A549 (cell line): ENCODE measurements around the gene MAP3K21. TPM values are rescaled to one million over a fixed set of nuclear protein-coding genes. Genes with fewer than 3 reads are reported as not detected.
A peak's percentile ranks its signal among the peaks of the same experiment; 100 is the strongest.

Experiments
- ATAC-seq, 2 experiments: fragments of 200-7000 bp in 1 of 2; fragments of >200 bp in 1 of 2; cut with Nextera tagmentation in 1 of 2; cut with Tn5 transposase in 1 of 2; 3 replicates each; pipeline versions ENCODE4 v1.8.0 to v1.9.1; 2018 to 2020; ENCODE audit warnings: mild to moderate bottlenecking in 1 of 2, moderate library complexity in 1 of 2
- CTCF ChIA-PET: fragments of 300-600 bp; sonication (Branson Sonifier 250); formaldehyde crosslinking; extraction: SDS; loops from one replicate; lab custom pipeline; 2021; ENCODE audit warnings: antibody characterized with exemption, inconsistent platforms; lab: Yijun Ruan, JAX
- POLR2A ChIA-PET: fragments of 350-600 bp; formaldehyde crosslinking; extraction: SDS; loops from one replicate; lab custom pipeline; 2021; ENCODE audit warnings: antibody characterized with exemption, inconsistent platforms; lab: Yijun Ruan, JAX
- DNase-seq, 2 experiments: peaks; one replicate each; pipeline versions ENCODE4 v3.0.0 to v3.0.0-alpha.2; 2011 to 2016; ENCODE audit warnings: low read depth in 1 of 2, low spot score in 1 of 2
- FAIRE-seq: peaks from 2 replicates; lab custom pipeline; 2011; peaks lifted over from hg19 to GRCh38; lab: Jason Lieb, UNC
- H3K27ac ChIP-seq, 2 experiments: fragments of >200 bp; sonication (Bioruptor Twin); formaldehyde crosslinking; 3 replicates each; pipeline ENCODE4 v1.5.1; 2016 to 2017
- H3K4me1 ChIP-seq: fragments of >200 bp; sonication (Bioruptor Twin); formaldehyde crosslinking; 3 replicates; pipeline ENCODE4 v1.6.1; 2016
- H3K4me2 ChIP-seq: fragments of >200 bp; sonication (Bioruptor Twin); formaldehyde crosslinking; 3 replicates; pipeline ENCODE4 v1.6.1; 2016
- H3K4me3 ChIP-seq: fragments of >200 bp; sonication (Bioruptor Twin); formaldehyde crosslinking; 3 replicates; pipeline ENCODE4 v1.5.1; 2016
- H3K9me3 ChIP-seq: fragments of >200 bp; sonication (Bioruptor Twin); formaldehyde crosslinking; 3 replicates; pipeline ENCODE4 v1.6.1; 2016
- CBX8 ChIP-seq: fragments of 200-600 bp; sonication (generic); IDR thresholded peaks from 2 replicates; pipeline ENCODE4 v1.6.1; 2016
- CEBPB ChIP-seq, 2 experiments: fragments of >200 bp in 1 of 2; sonication (Bioruptor Twin) in 1 of 2; formaldehyde crosslinking in 1 of 2; IDR thresholded peaks; 2 replicates each; pipeline ENCODE4 v1.6.1; 2012 to 2016
- CHD2 ChIP-seq: fragments of 150-350 bp; IDR thresholded peaks from 2 replicates; pipeline ENCODE4 v1.6.1; 2014; ENCODE audit warnings: low read length; ENCODE audit not compliant: partially characterized antibody
- CTCF ChIP-seq: fragments of >200 bp; sonication (Bioruptor Twin); formaldehyde crosslinking; IDR thresholded peaks from 3 replicates; pipeline ENCODE4 v1.5.1; 2016
- EP300 ChIP-seq, 2 experiments: fragments of >200 bp; sonication (Bioruptor Twin); formaldehyde crosslinking; IDR thresholded peaks; 2 replicates in 1 of 2; 3 replicates in 1 of 2; pipeline ENCODE4 v1.6.1; 2016 to 2017
- ESRRA ChIP-seq: fragments of 150-350 bp; IDR thresholded peaks from 2 replicates; pipeline ENCODE4 v1.6.1; 2014; ENCODE audit warnings: mild to moderate bottlenecking, low read length, borderline replicate concordance
- FOSB ChIP-seq: fragments of 250-450 bp; sonication (Bioruptor Pico); IDR thresholded peaks from 2 replicates; pipeline ENCODE4 v1.5.0; 2020; ENCODE audit warnings: mild to moderate bottlenecking, moderate library complexity
- FOSL2 ChIP-seq, 2 experiments: fragments of 450-650 bp in 1 of 2; fragments of >200 bp in 1 of 2; sonication (Bioruptor Twin) in 1 of 2; formaldehyde crosslinking; IDR thresholded peaks; 2 replicates each; pipeline versions ENCODE4 v1.5.0 to v1.6.1; 2016 to 2020; ENCODE audit warnings: mild to moderate bottlenecking in 1 of 2, moderate library complexity in 1 of 2
- HEYL ChIP-seq: fragments of 250-450 bp; sonication (Bioruptor Pico); IDR thresholded peaks from 2 replicates; pipeline ENCODE4 v1.8.0; 2021; ENCODE audit warnings: mild to moderate bottlenecking, moderate library complexity
- HOXA7 ChIP-seq: fragments of 250-450 bp; sonication (Bioruptor Pico); IDR thresholded peaks from 2 replicates; pipeline ENCODE4 v1.5.0; 2020; ENCODE audit warnings: mild to moderate bottlenecking, moderate library complexity
- JUN ChIP-seq, 2 experiments: fragments of >200 bp; sonication (Bioruptor Twin); formaldehyde crosslinking; IDR thresholded peaks; 2 replicates in 1 of 2; 3 replicates in 1 of 2; pipeline ENCODE4 v1.6.1; 2016 to 2017
- KDM5A ChIP-seq: fragments of 200-600 bp; sonication (generic); IDR thresholded peaks from 2 replicates; pipeline ENCODE4 v1.6.1; 2016; ENCODE audit warnings: antibody characterized with exemption, mild to moderate bottlenecking
- MYC ChIP-seq: IDR thresholded peaks from 2 replicates; pipeline ENCODE4 v1.6.1; 2012; ENCODE audit warnings: mild to moderate bottlenecking, inconsistent platforms, low read length, improper control_type of control experiment, borderline replicate concordance
- NFE2L2 ChIP-seq: fragments of 150-350 bp; conservative IDR thresholded peaks from 2 replicates; pipeline ENCODE4 v1.6.1; 2014; ENCODE audit warnings: low read length
- POLR2A ChIP-seq: IDR thresholded peaks from 2 replicates; pipeline ENCODE4 v1.6.1; 2012; ENCODE audit warnings: mild to moderate bottlenecking, low read length
- POLR2AphosphoS2 ChIP-seq: conservative IDR thresholded peaks from 2 replicates; pipeline ENCODE4 v1.6.1; 2012; ENCODE audit warnings: low read length, improper control_type of control experiment, inconsistent platforms
- RAD21 ChIP-seq, 2 experiments: fragments of >200 bp in 1 of 2; sonication (Bioruptor Twin) in 1 of 2; formaldehyde crosslinking in 1 of 2; IDR thresholded peaks in 1 of 2; conservative IDR thresholded peaks in 1 of 2; 2 replicates in 1 of 2; 3 replicates in 1 of 2; pipeline ENCODE4 v1.6.1; 2012 to 2018; ENCODE audit warnings: inconsistent platforms in 1 of 2
- RARB ChIP-seq: fragments of 250-450 bp; sonication (Bioruptor Pico); IDR thresholded peaks from 2 replicates; pipeline ENCODE4 v1.8.0; 2021; ENCODE audit warnings: mild to moderate bottlenecking, moderate library complexity
- RFX5 ChIP-seq: fragments of 450-650 bp; IDR thresholded peaks from 2 replicates; pipeline ENCODE4 v1.7.1; 2014; ENCODE audit warnings: antibody characterized with exemption, mild to moderate bottlenecking, moderate library complexity
- SMC3 ChIP-seq: fragments of >200 bp; sonication (Bioruptor Twin); formaldehyde crosslinking; IDR thresholded peaks from 3 replicates; pipeline ENCODE4 v1.6.1; 2018; ENCODE audit warnings: inconsistent platforms
- USF2 ChIP-seq: fragments of 450-650 bp; IDR thresholded peaks from 2 replicates; pipeline ENCODE4 v1.6.1; 2014; ENCODE audit warnings: antibody characterized with exemption
- ZC3H11A ChIP-seq: fragments of 450-650 bp; IDR thresholded peaks from 2 replicates; pipeline ENCODE4 v1.6.1; 2014; ENCODE audit warnings: antibody characterized with exemption, mild to moderate bottlenecking
- ZFP36 ChIP-seq: fragments of 450-650 bp; IDR thresholded peaks from 2 replicates; pipeline ENCODE4 v1.6.1; 2014; ENCODE audit warnings: borderline replicate concordance; ENCODE audit not compliant: partially characterized antibody
- ZNF302 ChIP-seq: fragments of 250-450 bp; sonication (Bioruptor Pico); IDR thresholded peaks from 2 replicates; pipeline ENCODE4 v1.9.0; 2021; ENCODE audit warnings: inconsistent platforms, mild to moderate bottlenecking, moderate library complexity
- WGBS: methylation state at CpG from one replicate; pipeline ENCODE4 v1.1.6; 2017; ENCODE audit errors: missing lambda C conversion rate; 5-methylcytosine and 5-hydroxymethylcytosine counted together
- polyA plus RNA-seq, 4 experiments: library from polyadenylated mRNA; depleted of rRNA in 3 of 4; stranded (reverse); fragments of >200 nt; fragmentation: RNase III in 1 of 4; extraction: RNeasy Plus Mini Kit Qiagen cat#74134 plus additional on column Dnase treatment in 1 of 4; gene quantifications; 2 replicates in 3 of 4; 3 replicates in 1 of 4; pipeline ENCODE4 v1.2.3, GENCODE V29; 2011 to 2017
- TF ChIP-seq, protein P1 (sequence below): IDR thresholded peaks from 2 replicates; pipeline ENCODE4 v1.6.1; 2012; ENCODE audit warnings: low read depth, borderline replicate concordance
- TF ChIP-seq, protein P2 (sequence below): IDR thresholded peaks from 2 replicates; pipeline ENCODE4 v1.6.1; 2012

MAP3K21 gene
- polyA plus RNA-seq, 2 of the 4 experiments (the other 2 are of a cell fraction), result 14.4 to 26.9 TPM

DNA sequence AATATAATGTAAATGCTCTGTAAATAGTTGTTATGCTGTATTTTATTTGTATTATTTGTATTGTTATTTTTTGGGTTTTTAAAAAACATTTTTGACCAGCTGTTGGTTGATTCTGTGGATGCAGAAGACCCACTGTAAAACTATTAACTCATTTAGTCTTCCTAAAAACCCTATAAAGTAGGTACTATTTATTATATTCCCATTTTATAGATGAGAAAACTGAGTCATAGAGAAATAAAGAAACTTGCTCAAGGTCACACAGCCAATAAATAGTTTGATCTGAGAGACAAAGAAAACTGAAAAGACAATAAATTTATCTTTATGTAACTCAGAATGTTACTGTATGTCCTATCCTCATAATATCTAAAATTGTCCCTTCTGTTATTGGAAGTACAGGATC is 1.2 kb upstream of the MAP3K21 start:
- TF ChIP-seq SMC3 (no peak), MYC (no peak), CHD2 (no peak)
- no peak for ATAC-seq
- Histone ChIP-seq H3K4me1 (peaks cover 28% of the 10 kb centered on the region), H3K4me3 (peak overlapping the region; percentile 98), H3K27ac (peak overlapping the region in 1 of 2 experiments; percentile 97; a peak in 4 of 6 replicates), H3K4me2 (peak overlapping the region; percentile 77), H3K9me3 (no peaks in the 10 kb centered on the region)
- FAIRE-seq, result no peak
- ChIA-PET POLR2A (no interaction called here), CTCF (interaction anchor here (1.6 to 2.1 kb wide), 2 partner anchors 11 to 21 kb away, joined by 5 to 6 read pairs; no protein-coding TSS in a partner anchor)
- DNase-seq, result no peak

DNA sequence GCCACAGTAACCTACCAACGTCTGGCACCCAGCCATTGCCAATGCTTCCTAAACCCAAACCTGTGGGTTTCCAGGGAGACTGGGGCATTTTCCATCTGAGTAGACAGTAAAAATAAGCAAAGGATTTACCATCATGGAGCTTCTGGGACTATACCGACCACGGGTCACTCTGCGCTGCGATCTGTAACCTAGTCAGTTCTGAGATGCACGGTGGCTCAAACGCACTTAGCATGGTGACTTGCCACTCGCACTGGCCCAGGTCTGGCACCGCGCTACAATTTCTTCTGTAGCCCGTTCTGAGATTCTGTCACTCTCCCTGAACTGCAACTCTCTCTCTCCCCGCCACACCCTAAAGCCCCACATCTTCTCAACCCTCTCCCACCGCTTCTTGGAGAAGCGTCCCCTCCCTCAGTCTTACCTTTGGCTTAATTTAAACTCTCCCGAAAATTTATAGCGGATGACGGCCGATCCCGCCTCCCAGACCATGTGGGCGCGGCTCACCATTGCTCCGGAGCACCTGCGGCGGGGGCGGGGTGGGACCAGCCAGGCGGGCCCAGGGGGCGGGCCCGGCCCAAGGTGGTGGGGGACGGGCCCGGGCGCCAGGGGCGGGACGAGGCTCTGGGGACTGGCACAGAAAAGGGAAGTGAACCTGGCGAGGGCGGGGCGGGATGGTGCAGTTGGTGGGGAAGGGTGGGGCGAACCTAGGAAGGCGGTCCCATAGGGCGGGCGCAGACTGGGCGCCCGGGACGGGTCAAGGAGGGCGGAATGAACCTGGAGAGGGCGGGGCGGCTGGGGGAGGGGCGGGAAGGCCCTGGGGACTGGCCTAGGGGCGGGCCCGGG is 493 bp upstream of the MAP3K21 start:
- TF ChIP-seq CTCF (no peak), RAD21 (conservative IDR thresholded peaks at IDR 0.05 in 1 of 2, IDR thresholded peaks at IDR 0.05 in 1 of 2) (no peak), POLR2A (no peak), RFX5 (no peak), ZC3H11A (no peak), CEBPB (IDR thresholded peaks at IDR 0.05) (no peak), HEYL (CRISPR knock-in tag) (no peak), ZFP36 (no peak), JUN (IDR thresholded peaks at IDR 0.05) (no peak), RARB (no peak), NFE2L2 (no peak), CBX8 (no peak), ESRRA (no peak), USF2 (no peak), FOSB (CRISPR knock-in tag) (no peak), EP300 (IDR thresholded peaks at IDR 0.05) (0 out of 5 replicates have a peak, but pooled peaks of 1 of the 2 experiments have one; percentile 16), ZNF302 (CRISPR knock-in tag) (no peak), CHD2 (no peak), HOXA7 (CRISPR knock-in tag) (no peak), POLR2AphosphoS2 (no peak), KDM5A (no peak), FOSL2 (IDR thresholded peaks at IDR 0.05) (no peak), FOSL2 (CRISPR knock-in tag; IDR thresholded peaks at IDR 0.05) (no peak)
- TF ChIP-seq, protein P1, sequence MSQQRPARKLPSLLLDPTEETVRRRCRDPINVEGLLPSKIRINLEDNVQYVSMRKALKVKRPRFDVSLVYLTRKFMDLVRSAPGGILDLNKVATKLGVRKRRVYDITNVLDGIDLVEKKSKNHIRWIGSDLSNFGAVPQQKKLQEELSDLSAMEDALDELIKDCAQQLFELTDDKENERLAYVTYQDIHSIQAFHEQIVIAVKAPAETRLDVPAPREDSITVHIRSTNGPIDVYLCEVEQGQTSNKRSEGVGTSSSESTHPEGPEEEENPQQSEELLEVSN, result peak; percentile 13; the same call in 1 of the 2 replicates
- TF ChIP-seq, protein P2, sequence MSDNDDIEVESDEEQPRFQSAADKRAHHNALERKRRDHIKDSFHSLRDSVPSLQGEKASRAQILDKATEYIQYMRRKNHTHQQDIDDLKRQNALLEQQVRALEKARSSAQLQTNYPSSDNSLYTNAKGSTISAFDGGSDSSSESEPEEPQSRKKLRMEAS, result peak; percentile 41; the same call in 1 of the 2 replicates
- FAIRE-seq (no peak), DNase-seq (peak; percentile 72 to 97), ATAC-seq (peak; percentile 86 to 95)
- Histone ChIP-seq H3K4me3 (peak overlapping the region; percentile 98), H3K9me3 (no peaks in the 10 kb centered on the region), H3K4me1 (peaks cover 29% of the 10 kb centered on the region), H3K27ac (peak overlapping the region; percentile 58 to 97), H3K4me2 (peak overlapping the region; percentile 77)
- ChIA-PET CTCF (interaction anchor here (1.2 to 1.6 kb wide), 3 partner anchors 22 to 784 kb away, joined by 3 to 5 read pairs (median 3); no protein-coding TSS in a partner anchor), POLR2A (interaction anchor here (1.0 to 1.3 kb wide), 2 partner anchors 11 to 33 kb away, joined by 4 to 7 read pairs; no protein-coding TSS in a partner anchor)
- WGBS, result 7% methylated on average over 20 of the region's 49 CpGs
